Measurements from ENCODE around the gene ZNF32. TPM values are rescaled to one million over a fixed set of nuclear protein-coding genes. Genes with fewer than 3 reads are reported as not detected.

Gene ZNF32
- total and polyA plus RNA-seq, 2 experiments from 2014 or later: 42.6 to 57.9 TPM

DNA sequence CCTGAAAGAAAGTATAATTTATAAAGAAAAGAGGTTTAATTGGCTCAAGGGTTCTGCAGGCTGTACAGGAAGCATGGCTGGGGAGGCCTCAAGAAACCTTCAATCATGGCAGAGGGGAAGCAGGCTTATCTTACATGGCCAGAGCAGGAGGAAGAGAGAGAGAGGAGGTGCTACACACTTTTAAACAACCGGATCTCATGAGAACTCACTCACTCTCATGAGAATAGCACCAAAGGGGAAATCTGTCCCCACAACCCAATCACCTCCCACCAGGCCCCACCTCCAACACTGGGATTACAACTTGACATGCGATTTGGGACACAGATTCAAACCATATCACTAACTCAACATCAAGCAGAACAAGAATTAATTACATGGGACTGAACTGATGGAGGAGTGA is 49.3 kb downstream of the ZNF32 start:
- DNase-seq (ENCODE audit: low spot score): no peak
- Histone ChIP-seq H3K4me1 (ENCODE audit: insufficient read depth) (no peaks in the 10 kb centered on the region), H3K36me3 (replicated peaks; ENCODE audit: insufficient read depth, low read depth) (no peaks in the 10 kb centered on the region), H3K79me2 (no peaks in the 10 kb centered on the region), H3K9me2 (replicated peaks; ENCODE audit: insufficient read depth) (no peaks in the 10 kb centered on the region), H3K27me3 (no peaks in the 10 kb centered on the region), H3K4me2 (no peak overlapping the region), H2AFZ (no peak overlapping the region), H4K20me1 (ENCODE audit: insufficient read depth, poor library complexity, severe bottlenecking) (no peaks in the 10 kb centered on the region), H3K4me3 (no peak overlapping the region), H3K27ac (no peak overlapping the region), H3K9me3 (ENCODE audit: low read depth) (no peaks in the 10 kb centered on the region)
- TF ChIP-seq EZH2 (IDR thresholded peaks at IDR 0.05; ENCODE audit: borderline replicate concordance) (no peak), EZH2phosphoT487 (IDR thresholded peaks at IDR 0.05; ENCODE audit: low read depth, severe bottlenecking, unreplicated experiment) (no peak)
- 86% methylated on average over 2 of the region's 2 CpGs for WGBS (ENCODE audit: low lambda C conversion rate, missing lambda C conversion rate)

DNA sequence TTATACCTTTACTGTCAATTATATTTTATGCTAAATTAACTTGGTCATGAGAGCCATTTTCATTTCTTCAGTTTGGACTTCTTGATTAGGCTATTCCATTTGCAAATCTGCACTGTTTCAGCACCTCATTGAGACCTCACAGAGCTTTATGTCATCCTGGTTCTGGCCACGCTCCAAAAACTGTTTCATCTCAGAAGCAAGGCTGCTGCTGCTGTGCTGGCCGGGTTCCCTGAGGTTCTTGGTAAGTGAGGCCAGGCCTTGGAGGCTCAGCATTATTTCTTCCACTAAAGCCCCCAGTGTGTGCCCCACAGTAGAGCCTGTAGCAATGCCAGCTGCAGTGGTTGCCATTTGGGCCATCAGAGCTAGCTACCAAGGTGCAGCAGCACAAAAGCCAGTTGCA is 50.2 kb downstream of the ZNF32 start:
- peak; percentile 37 for DNase-seq (ENCODE audit: low spot score)
- Histone ChIP-seq H3K4me3 (no peak overlapping the region), H2AFZ (no peak overlapping the region), H3K4me2 (no peak overlapping the region), H3K27ac (no peak overlapping the region), H3K9me2 (replicated peaks; ENCODE audit: insufficient read depth) (no peaks in the 10 kb centered on the region), H3K4me1 (ENCODE audit: insufficient read depth) (no peaks in the 10 kb centered on the region), H3K27me3 (no peaks in the 10 kb centered on the region), H3K9me3 (ENCODE audit: low read depth) (no peaks in the 10 kb centered on the region), H3K79me2 (no peaks in the 10 kb centered on the region), H4K20me1 (ENCODE audit: insufficient read depth, poor library complexity, severe bottlenecking) (no peaks in the 10 kb centered on the region), H3K36me3 (replicated peaks; ENCODE audit: insufficient read depth, low read depth) (no peaks in the 10 kb centered on the region)
- 55% methylated on average over 2 of the region's 2 CpGs for WGBS (ENCODE audit: low lambda C conversion rate, missing lambda C conversion rate)
- TF ChIP-seq, protein P1, sequence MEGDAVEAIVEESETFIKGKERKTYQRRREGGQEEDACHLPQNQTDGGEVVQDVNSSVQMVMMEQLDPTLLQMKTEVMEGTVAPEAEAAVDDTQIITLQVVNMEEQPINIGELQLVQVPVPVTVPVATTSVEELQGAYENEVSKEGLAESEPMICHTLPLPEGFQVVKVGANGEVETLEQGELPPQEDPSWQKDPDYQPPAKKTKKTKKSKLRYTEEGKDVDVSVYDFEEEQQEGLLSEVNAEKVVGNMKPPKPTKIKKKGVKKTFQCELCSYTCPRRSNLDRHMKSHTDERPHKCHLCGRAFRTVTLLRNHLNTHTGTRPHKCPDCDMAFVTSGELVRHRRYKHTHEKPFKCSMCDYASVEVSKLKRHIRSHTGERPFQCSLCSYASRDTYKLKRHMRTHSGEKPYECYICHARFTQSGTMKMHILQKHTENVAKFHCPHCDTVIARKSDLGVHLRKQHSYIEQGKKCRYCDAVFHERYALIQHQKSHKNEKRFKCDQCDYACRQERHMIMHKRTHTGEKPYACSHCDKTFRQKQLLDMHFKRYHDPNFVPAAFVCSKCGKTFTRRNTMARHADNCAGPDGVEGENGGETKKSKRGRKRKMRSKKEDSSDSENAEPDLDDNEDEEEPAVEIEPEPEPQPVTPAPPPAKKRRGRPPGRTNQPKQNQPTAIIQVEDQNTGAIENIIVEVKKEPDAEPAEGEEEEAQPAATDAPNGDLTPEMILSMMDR (IDR thresholded peaks at IDR 0.05; ENCODE audit: poor library complexity): no peak
- TF ChIP-seq EZH2phosphoT487 (IDR thresholded peaks at IDR 0.05; ENCODE audit: low read depth, severe bottlenecking, unreplicated experiment) (no peak), EZH2 (IDR thresholded peaks at IDR 0.05; ENCODE audit: borderline replicate concordance) (no peak)

DNA sequence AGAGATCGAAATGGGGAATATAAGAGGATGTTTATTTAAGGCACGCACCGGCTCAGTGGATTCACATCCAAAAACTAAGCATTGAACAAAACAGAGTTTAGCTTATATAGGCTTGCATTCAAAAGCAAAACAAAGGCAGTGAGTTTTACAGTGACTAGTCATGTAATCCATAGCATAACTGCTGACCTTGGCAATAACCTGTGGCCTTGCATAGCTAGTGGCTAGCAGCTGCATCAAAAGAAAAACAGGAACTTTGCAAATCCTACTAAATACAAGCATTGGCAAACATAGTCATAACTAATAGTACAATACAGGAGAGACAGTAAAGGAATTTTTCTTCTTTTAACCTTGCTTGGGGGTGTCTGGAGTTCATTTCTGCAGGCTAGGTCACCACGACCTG is 52.1 kb downstream of the ZNF32 start:
- no peaks in the 10 kb centered on the region for H3K9me2 ChIP-seq (replicated peaks; ENCODE audit: insufficient read depth)
- 86% methylated on average over 4 of the region's 4 CpGs for WGBS (ENCODE audit: low lambda C conversion rate, missing lambda C conversion rate)
- no peaks in the 10 kb centered on the region for H4K20me1 ChIP-seq (ENCODE audit: insufficient read depth, poor library complexity, severe bottlenecking)
- no peak overlapping the region for H2AFZ ChIP-seq
- H3K27ac ChIP-seq: no peak overlapping the region
- no peaks in the 10 kb centered on the region for H3K36me3 ChIP-seq (replicated peaks; ENCODE audit: insufficient read depth, low read depth)
- H3K9me3 ChIP-seq (ENCODE audit: low read depth): no peaks in the 10 kb centered on the region
- H3K27me3 ChIP-seq: no peaks in the 10 kb centered on the region
- H3K4me2 ChIP-seq: no peak overlapping the region
- TF ChIP-seq, protein P1 (IDR thresholded peaks at IDR 0.05; ENCODE audit: poor library complexity): no peak
- TF ChIP-seq EZH2phosphoT487 (IDR thresholded peaks at IDR 0.05; ENCODE audit: low read depth, severe bottlenecking, unreplicated experiment): no peak
- TF ChIP-seq EZH2 (IDR thresholded peaks at IDR 0.05; ENCODE audit: borderline replicate concordance): no peak
- no peak overlapping the region for H3K4me3 ChIP-seq
- H3K79me2 ChIP-seq: no peaks in the 10 kb centered on the region
- DNase-seq (ENCODE audit: low spot score): no peak
- no peaks in the 10 kb centered on the region for H3K4me1 ChIP-seq (ENCODE audit: insufficient read depth)

DNA sequence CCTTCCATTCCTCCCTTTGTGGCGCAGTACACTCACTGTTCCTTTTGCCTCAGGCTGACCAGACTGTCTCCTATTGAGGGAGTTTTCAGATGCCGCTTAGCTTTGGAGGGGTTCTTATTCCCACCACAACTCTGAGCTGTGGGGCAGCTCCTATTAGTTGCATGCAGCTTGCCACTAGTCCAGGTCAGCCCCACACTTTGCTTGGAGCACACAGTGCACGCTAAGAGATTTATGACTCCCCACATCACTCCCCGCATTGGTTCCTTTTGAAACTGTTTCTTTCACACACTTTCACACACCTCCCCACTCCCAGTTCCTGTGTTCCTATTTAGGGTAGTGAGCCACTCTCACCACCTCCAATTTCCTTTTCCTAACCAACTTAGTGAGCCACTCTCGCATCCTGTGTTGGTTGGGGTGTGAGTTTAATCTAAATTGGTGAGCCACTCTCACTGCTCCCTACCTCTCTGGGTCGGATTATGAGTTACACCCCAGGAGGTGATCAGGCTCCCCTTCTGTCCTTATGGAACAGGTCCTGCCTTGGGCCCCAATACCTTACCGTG is 52.9 kb downstream of the ZNF32 start:
- Histone ChIP-seq H3K27me3 (no peaks in the 10 kb centered on the region), H3K4me1 (ENCODE audit: insufficient read depth) (no peaks in the 10 kb centered on the region), H3K4me2 (no peak overlapping the region), H2AFZ (no peak overlapping the region), H3K27ac (no peak overlapping the region), H3K4me3 (no peak overlapping the region), H3K9me2 (replicated peaks; ENCODE audit: insufficient read depth) (no peaks in the 10 kb centered on the region), H3K9me3 (ENCODE audit: low read depth) (no peaks in the 10 kb centered on the region), H3K36me3 (replicated peaks; ENCODE audit: insufficient read depth, low read depth) (no peaks in the 10 kb centered on the region), H3K79me2 (no peaks in the 10 kb centered on the region), H4K20me1 (ENCODE audit: insufficient read depth, poor library complexity, severe bottlenecking) (no peaks in the 10 kb centered on the region)
- no peak for TF ChIP-seq EZH2 (IDR thresholded peaks at IDR 0.05; ENCODE audit: borderline replicate concordance)
- no peak for TF ChIP-seq EZH2phosphoT487 (IDR thresholded peaks at IDR 0.05; ENCODE audit: low read depth, severe bottlenecking, unreplicated experiment)
- TF ChIP-seq, protein P1 (IDR thresholded peaks at IDR 0.05; ENCODE audit: poor library complexity): no peak
- no peak for DNase-seq (ENCODE audit: low spot score)
- WGBS (ENCODE audit: low lambda C conversion rate, missing lambda C conversion rate): 86% methylated on average over 7 of the region's 7 CpGs
